Neuronal stem cell (in vitro differentiated cells): ENCODE measurements around the gene FCRLA. TPM values are rescaled to one million over a fixed set of nuclear protein-coding genes. Genes with fewer than 3 reads are reported as not detected.
"Not testable (repeated sequence)": the region's sequence is repeated elsewhere in the genome, so short reads cannot be mapped to it uniquely, and the experiment has no call there.

ENCODE experiments used
- DNase-seq: peaks from one replicate; pipeline ENCODE4 v3.0.0-alpha.2; 2013; ENCODE audit warnings: low spot score
- H2AFZ ChIP-seq: one replicate; pipeline ENCODE4 v1.6.1; 2013; ENCODE audit warnings: mild to moderate bottlenecking, low read length, inconsistent platforms
- H2AK5ac ChIP-seq: 2 replicates; pipeline ENCODE4 v1.6.1; 2013; ENCODE audit warnings: low read depth, mild to moderate bottlenecking, inconsistent platforms, low read length, moderate library complexity, mixed read lengths
- H2BK120ac ChIP-seq: 2 replicates; pipeline ENCODE4 v1.6.1; 2013; ENCODE audit warnings: low read depth, mild to moderate bottlenecking, inconsistent platforms, low read length, moderate library complexity, mixed read lengths
- H2BK12ac ChIP-seq: one replicate; pipeline ENCODE4 v1.6.1; 2013; ENCODE audit warnings: low read length, inconsistent platforms
- H2BK15ac ChIP-seq: 2 replicates; pipeline ENCODE4 v1.6.1; 2013; ENCODE audit warnings: mild to moderate bottlenecking, low read length, inconsistent platforms, mixed read lengths
- H2BK5ac ChIP-seq: one replicate; pipeline ENCODE4 v1.6.1; 2013; ENCODE audit warnings: inconsistent platforms, mild to moderate bottlenecking, low read length, moderate library complexity
- H3K14ac ChIP-seq: one replicate; pipeline ENCODE4 v1.6.1; 2013; ENCODE audit warnings: low read length, inconsistent platforms
- H3K18ac ChIP-seq: 2 replicates; pipeline ENCODE4 v1.6.1; 2013; ENCODE audit warnings: low read length, inconsistent platforms
- H3K23ac ChIP-seq: 2 replicates; pipeline ENCODE4 v1.6.1; 2013; ENCODE audit warnings: low read depth, mild to moderate bottlenecking, mixed read lengths, low read length, inconsistent platforms; ENCODE audit not compliant: poor library complexity
- H3K27ac ChIP-seq: replicated peaks from 3 replicates; pipeline ENCODE4 v1.5.1; 2013; ENCODE audit warnings: low read length, inconsistent platforms
- H3K27me3 ChIP-seq, 3 experiments: 2 replicates each; pipeline ENCODE4 v1.6.1; 2013; ENCODE audit warnings: low read length in 3 of 3, mild to moderate bottlenecking in 2 of 3, inconsistent platforms in 1 of 3, low read depth in 1 of 3, mixed read lengths in 1 of 3, moderate library complexity in 1 of 3; ENCODE audit not compliant: control insufficient read depth in 3 of 3, insufficient read depth in 3 of 3
- H3K36me3 ChIP-seq, 2 donors: replicated peaks in 1 of 2; 2 replicates each; pipeline ENCODE4 v1.6.1; 2013; ENCODE audit warnings: low read length in 2 of 2; ENCODE audit not compliant: control insufficient read depth in 2 of 2, insufficient read depth in 2 of 2
- H3K4ac ChIP-seq: 2 replicates; pipeline ENCODE4 v1.6.1; 2013; ENCODE audit warnings: inconsistent platforms, mild to moderate bottlenecking, low read length, moderate library complexity
- H3K4me1 ChIP-seq, 2 donors: 1 replicate in 1 of 2; 2 replicates in 1 of 2; pipeline ENCODE4 v1.6.1; 2013; ENCODE audit warnings: low read length in 2 of 2, low read depth in 1 of 2; ENCODE audit not compliant: control insufficient read depth in 2 of 2, insufficient read depth in 1 of 2
- H3K4me2 ChIP-seq: one replicate; pipeline ENCODE4 v1.6.1; 2013; ENCODE audit warnings: mild to moderate bottlenecking, low read length, inconsistent platforms; ENCODE audit not compliant: insufficient read depth, poor library complexity, severe bottlenecking
- H3K4me3 ChIP-seq, 2 donors: 2 replicates each; pipeline ENCODE4 v1.5.1; 2013; ENCODE audit warnings: low read length in 2 of 2, mild to moderate bottlenecking in 2 of 2, inconsistent platforms in 1 of 2, moderate library complexity in 1 of 2
- H3K79me1 ChIP-seq: one replicate; pipeline ENCODE4 v1.6.1; 2013; ENCODE audit warnings: low read depth, mild to moderate bottlenecking, inconsistent platforms, low read length, moderate library complexity
- H3K9ac ChIP-seq: one replicate; pipeline ENCODE4 v1.6.1; 2013; ENCODE audit warnings: mild to moderate bottlenecking, low read depth, low read length, inconsistent platforms; ENCODE audit not compliant: poor library complexity
- H3K9me3 ChIP-seq, 2 donors: replicated peaks in 1 of 2; 2 replicates each; pipeline versions ENCODE3 to v1.6.1; 2013; ENCODE audit warnings: low read length in 2 of 2, mild to moderate bottlenecking in 2 of 2, inconsistent platforms in 1 of 2, low read depth in 1 of 2, mixed read lengths in 1 of 2, moderate library complexity in 1 of 2; ENCODE audit not compliant: control insufficient read depth in 2 of 2, insufficient read depth in 1 of 2
- H4K8ac ChIP-seq: one replicate; pipeline ENCODE4 v1.6.1; 2013; ENCODE audit warnings: low read depth, mild to moderate bottlenecking, inconsistent platforms, low read length, moderate library complexity
- H4K91ac ChIP-seq: one replicate; pipeline ENCODE4 v1.6.1; 2013; ENCODE audit warnings: low read length, low read depth, mild to moderate bottlenecking, inconsistent platforms; ENCODE audit not compliant: poor library complexity
- WGBS, 2 donors: extraction: QIAGEN DNeasy Blood & Tissue Kit; methylation state at CpG; one replicate each; pipeline ENCODE4 v1.1.7; 2013; ENCODE audit warnings: missing lambda C conversion rate in 2 of 2, mixed read lengths in 1 of 2; ENCODE audit not compliant: insufficient read length in 2 of 2, insufficient replicate concordance in 1 of 2; ENCODE audit errors: extremely low coverage in 2 of 2; 5-methylcytosine and 5-hydroxymethylcytosine counted together
- polyA plus RNA-seq, 2 experiments: library from polyadenylated mRNA; stranded (reverse); fragments of 200-250 nt; gene quantifications; one replicate each; pipeline ENCODE4 v1.2.3, GENCODE V29; 2013

The FCRLA gene
- not detected for polyA plus RNA-seq (2013, experiment 1 of 2)
- polyA plus RNA-seq (2013, experiment 2 of 2) = not detected

- H3K9me3 ChIP-seq = no peaks in the 10 kb centered on the region
- WGBS, 2 donors = no CpG with 5 or more reads among the region's 4 CpGs
- no peak for DNase-seq
These were observed at the start of gene FCRLA for GRCh38 chr1:161706482-161707347. FCRLA (plus strand) TSS chr1:161707229; CDS start chr1:161707265, 36 bp downstream.

DNA sequence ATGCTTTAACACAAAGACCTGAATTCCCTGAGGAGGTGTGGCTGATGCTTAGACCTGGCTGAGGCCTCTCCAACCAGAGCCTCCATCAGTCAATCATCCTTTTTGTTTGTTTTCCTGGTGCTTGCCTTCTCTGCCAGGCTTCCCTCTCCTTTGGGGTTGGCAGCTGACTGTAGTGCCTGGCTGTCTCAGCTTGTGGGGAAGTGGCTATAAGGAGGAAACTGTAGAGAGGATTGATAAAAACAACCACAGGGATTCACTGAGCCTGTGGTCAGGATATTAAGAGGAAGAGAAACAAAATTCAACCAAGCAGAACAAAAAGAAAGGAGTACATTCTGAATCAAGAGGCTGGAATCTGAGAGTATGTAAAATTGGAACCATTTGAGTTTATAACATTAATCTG lies 48.5 kb upstream of the FCRLA start:
- H3K36me3 ChIP-seq, H2BK5ac ChIP-seq, H2BK120ac ChIP-seq, H4K8ac ChIP-seq, H3K18ac ChIP-seq, H3K27me3 ChIP-seq, H2BK15ac ChIP-seq, H3K9ac ChIP-seq, H2AK5ac ChIP-seq, H3K14ac ChIP-seq, H3K27ac ChIP-seq, H3K4me1 ChIP-seq, H3K4ac ChIP-seq, H3K4me2 ChIP-seq, H3K4me3 ChIP-seq, H2AFZ ChIP-seq, H2BK12ac ChIP-seq, H3K23ac ChIP-seq, H3K79me1 ChIP-seq, H4K91ac ChIP-seq, DNase-seq, H3K9me3 ChIP-seq: not testable (repeated sequence)

More at GRCh38 chr1:161706482-161707347, at the start of gene FCRLA:
- no peak within 1 kb of the TSS for H3K18ac ChIP-seq
- no peaks in the 10 kb centered on the region for H3K36me3 ChIP-seq
- H3K14ac ChIP-seq = no peak within 1 kb of the TSS
- H3K4me3 ChIP-seq = no peak within 1 kb of the TSS
- no peak within 1 kb of the TSS for H3K4ac ChIP-seq
- H4K91ac ChIP-seq = no peak within 1 kb of the TSS
- no peak within 1 kb of the TSS for H3K23ac ChIP-seq
- H3K4me1 ChIP-seq = no peaks in the 10 kb centered on the region
- peaks cover 0 to 12% (median 0%) of the 10 kb centered on the region in 3 experiments for H3K27me3 ChIP-seq
- H2BK5ac ChIP-seq = no peak within 1 kb of the TSS
- no peak within 1 kb of the TSS for H2BK15ac ChIP-seq
- no peaks in the 10 kb centered on the region for H3K79me1 ChIP-seq
- no peak within 1 kb of the TSS for H3K9ac ChIP-seq
- no peak within 1 kb of the TSS for H4K8ac ChIP-seq
- H2AK5ac ChIP-seq = no peak within 1 kb of the TSS
- H3K4me2 ChIP-seq = no peak within 1 kb of the TSS
- H3K27ac ChIP-seq = no peak within 1 kb of the TSS
- H2BK120ac ChIP-seq = no peak within 1 kb of the TSS
- H2BK12ac ChIP-seq = no peak within 1 kb of the TSS
- no peak within 1 kb of the TSS for H2AFZ ChIP-seq

GRCh38 chr1:161661660-161662311 lies 45.2 kb upstream of the FCRLA start:
- not testable (repeated sequence) for H3K79me1 ChIP-seq, H3K23ac ChIP-seq, H2BK12ac ChIP-seq, H2BK15ac ChIP-seq, H3K36me3 ChIP-seq, H3K18ac ChIP-seq, H3K9ac ChIP-seq, H3K14ac ChIP-seq, H2BK120ac ChIP-seq, H3K9me3 ChIP-seq, H2BK5ac ChIP-seq, H4K8ac ChIP-seq, H2AK5ac ChIP-seq, DNase-seq, H3K4me3 ChIP-seq, H4K91ac ChIP-seq, H3K4me2 ChIP-seq, H3K27ac ChIP-seq, H3K4ac ChIP-seq, H2AFZ ChIP-seq, H3K27me3 ChIP-seq, H3K4me1 ChIP-seq
- no CpG with 5 or more reads among the region's 9 CpGs for WGBS, 2 donors

DNA sequence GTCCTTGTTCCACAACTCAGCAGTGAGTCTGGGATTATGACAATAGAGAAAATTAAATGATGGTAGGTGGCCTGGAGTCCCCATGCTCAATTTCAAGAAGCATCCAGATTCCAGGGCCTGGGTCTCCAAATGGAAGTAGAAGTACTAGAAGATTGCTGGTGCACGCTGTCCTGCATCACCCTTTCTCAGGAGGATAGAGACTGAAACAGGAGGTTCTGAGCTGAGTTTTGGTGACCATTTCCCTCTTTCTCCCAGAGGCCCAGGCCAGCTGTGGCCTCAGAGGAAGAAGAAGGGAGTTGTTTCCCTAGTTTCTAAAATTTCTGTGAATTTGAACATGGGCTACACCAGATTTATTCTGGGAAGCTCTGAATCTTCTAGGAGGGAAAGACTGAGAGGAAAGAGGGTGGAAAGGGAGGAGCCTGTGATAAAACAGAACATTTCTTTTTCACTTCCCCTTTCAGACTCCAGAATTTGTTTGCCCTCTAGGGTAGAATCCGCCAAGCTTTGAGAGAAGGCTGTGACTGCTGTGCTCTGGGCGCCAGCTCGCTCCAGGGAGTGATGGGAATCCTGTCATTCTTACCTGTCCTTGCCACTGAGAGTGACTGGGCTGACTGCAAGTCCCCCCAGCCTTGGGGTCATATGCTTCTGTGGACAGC lies 44.2 kb upstream of the FCRLA start, which contains the start of gene FCGR2B:
Gene FCGR2B, plus strand, starts transcription at position 460 of the 656 bp plus-strand sequence. Its CDS starts 99 bp downstream, at position 559.
- H3K4me3 ChIP-seq, H3K36me3 ChIP-seq, H2BK12ac ChIP-seq, H3K4me1 ChIP-seq, DNase-seq, H3K18ac ChIP-seq, H3K23ac ChIP-seq, H2AFZ ChIP-seq, H3K9ac ChIP-seq, H3K27ac ChIP-seq, H3K27me3 ChIP-seq, H3K14ac ChIP-seq, H2BK120ac ChIP-seq, H3K9me3 ChIP-seq, H4K8ac ChIP-seq, H3K4me2 ChIP-seq, H3K79me1 ChIP-seq, H2AK5ac ChIP-seq, H4K91ac ChIP-seq, H2BK15ac ChIP-seq, H3K4ac ChIP-seq, H2BK5ac ChIP-seq: not testable (repeated sequence)
- WGBS, 2 donors = no CpG with 5 or more reads among the region's 4 CpGs
